ENCODE results near the gene SDF4. TPM values are rescaled to one million over a fixed set of nuclear protein-coding genes. Genes with fewer than 3 reads are reported as not detected.

The SDF4 gene
- total RNA-seq, 1 donor from 2014 or later: 134 TPM

DNA sequence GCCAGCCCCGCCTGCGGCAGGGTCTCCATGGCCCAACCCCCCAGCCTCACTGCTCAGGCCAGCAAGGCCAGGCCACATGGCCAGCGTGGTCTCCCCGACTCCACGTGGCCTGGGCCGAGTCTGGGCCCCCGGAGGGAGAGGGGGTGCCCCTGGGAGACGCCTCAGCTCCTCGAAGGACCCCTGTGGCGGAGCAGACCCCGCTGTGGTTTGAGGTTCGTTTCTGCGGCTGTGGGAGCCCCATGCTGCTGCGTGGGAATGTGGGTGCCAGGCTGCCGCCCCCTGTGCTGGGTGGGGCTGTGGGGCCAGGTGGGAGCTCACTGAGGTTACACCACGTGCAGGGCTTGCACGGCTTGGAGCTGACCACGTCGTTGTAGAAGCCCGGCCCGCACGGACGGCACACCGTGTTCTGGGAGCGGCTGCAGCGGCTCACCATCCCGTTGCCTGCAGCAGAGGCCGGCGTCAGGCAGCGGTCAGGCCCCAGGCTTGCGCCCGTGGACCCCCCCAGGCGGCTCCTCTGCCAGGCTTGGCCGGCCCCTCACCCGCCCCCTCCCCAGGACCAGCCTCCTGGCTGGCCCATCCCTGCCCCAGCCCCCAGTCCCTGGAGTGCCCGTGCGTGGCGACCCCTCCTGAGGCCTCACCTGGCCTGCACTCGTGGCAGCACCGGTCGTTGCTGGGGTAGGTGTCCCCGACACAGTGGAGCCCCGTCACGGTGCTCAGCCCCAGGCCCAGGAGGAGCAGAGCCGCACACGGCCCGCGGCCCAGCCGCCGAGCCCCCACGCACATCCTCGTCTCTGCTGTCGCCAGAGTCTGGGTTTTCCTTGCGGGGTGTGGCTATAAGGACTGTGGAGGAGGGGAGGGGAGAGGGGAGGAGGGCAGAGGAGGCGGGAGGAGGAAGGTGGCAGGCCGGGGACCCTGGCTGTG is 18.2 kb downstream of the SDF4 start, which contains the start of gene TNFRSF4:
Gene TNFRSF4 (minus strand): TSS at position 809 of the 921 bp plus-strand sequence. CDS start 26 bp downstream, at position 783.
- no peak for DNase-seq (ENCODE audit: low spot score)

DNA sequence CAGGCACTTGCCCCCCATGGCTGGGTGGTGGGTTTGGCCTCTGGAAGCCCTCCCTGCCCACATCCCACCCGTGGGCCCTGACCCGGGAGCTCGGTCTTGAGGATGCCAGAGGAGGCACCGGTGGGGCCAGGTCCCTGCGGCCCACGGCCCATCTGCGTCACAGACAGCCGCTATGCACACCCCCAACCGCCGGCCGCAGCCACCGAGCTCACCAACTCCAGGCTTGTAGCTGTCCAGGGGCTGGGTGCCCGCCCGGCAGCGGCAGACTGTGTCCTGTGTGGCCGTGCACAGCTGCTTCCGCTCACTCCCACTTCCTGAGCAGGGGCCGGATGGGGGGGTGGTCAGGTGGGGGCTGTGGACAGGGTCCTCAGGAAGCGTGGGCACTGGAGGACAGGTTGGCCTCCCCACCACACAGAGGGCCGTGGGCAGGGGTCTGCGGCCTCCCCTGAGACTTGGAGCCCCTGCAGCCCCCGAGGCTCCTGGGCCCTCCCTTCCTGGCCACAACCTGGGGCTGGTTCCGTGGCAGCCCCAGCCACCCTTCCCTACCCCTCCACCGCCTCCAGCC is 18.9 kb downstream of the SDF4 start:
- DNase-seq (ENCODE audit: low spot score): no peak

DNA sequence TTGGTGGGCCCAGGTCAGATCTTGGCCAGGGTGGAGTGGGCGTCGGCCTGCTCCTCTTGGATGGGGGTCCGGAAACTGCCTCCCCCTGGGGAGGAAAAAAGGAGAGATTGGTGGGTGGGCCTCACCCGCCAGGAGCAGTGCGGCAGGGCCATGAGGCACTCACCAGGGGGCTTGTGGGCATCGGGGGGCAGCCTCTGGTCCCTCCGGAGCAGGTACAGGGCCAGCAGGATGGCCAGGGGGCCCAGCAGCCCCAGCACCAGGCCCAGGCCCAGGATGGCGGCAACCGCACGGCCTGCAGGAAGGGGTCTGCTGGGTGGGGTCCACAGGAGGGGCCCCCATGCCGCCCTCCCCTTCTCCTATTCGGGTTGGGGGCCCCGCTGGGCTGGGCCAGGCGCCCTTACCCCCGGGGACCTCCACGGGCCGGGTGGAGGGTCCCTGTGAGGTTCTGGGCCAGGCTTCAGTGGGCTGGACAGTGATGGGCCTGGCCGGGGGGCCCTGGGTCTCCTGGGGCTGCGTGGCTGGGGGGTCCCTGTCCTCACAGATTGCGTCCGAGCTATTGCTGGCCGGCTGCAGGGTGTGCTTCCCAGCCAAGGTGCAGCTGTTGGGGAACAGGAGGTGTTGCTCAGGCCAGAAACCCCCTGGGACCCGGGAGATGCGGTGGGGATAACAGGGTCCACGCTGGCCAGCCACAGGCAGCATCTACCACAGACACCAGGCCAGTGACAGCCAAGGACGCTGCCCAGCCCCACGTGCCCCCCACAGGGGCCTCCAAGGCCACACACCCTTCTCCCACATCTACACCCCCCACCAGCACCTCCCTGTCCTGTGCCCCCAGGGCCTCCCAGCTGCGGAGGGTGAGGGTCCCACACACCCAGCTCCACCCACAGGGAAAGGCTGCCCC is 20.0 kb downstream of the SDF4 start:
- no peak for DNase-seq (ENCODE audit: low spot score)

DNA sequence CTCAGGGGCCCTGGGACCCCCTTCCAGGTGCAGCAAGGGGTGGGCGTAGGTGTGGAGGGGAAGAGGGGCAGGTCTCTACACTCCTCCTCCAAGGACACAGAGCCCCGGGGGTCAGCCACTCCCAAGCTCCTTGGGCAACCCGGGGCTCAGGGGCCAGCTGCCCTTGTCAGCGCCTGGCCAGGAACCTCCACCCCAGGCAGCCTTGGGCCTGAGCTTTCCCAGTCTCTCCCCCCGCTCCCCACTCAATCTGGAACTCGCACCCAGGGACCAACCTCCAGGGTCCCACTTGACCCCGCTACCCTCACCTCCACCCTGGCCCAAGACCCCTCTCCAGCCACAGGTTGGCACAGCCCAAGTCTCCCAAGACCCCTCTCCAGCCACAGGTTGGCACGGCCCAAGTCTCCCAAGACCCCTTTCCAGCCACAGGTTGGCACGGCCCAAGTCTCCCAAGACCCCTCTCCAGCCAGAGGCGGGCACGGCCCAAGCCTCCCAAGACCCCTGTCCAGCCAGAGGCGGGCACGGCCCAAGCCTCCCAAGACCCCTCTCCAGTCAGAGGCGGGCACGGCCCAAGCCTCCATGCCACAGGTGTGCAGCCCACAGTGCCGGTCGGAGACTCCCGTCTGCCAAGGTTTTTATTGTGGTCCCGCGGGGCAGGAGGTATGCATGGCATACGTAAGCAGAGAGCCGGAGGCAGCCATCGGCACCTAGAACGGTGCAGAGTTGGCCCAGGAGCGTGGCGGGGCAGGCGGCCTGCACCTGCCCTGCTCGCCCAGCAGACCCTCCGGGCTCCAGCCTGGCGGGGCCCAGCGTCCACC is 20.9 kb downstream of the SDF4 start:
- DNase-seq (ENCODE audit: low spot score): no peak

DNA sequence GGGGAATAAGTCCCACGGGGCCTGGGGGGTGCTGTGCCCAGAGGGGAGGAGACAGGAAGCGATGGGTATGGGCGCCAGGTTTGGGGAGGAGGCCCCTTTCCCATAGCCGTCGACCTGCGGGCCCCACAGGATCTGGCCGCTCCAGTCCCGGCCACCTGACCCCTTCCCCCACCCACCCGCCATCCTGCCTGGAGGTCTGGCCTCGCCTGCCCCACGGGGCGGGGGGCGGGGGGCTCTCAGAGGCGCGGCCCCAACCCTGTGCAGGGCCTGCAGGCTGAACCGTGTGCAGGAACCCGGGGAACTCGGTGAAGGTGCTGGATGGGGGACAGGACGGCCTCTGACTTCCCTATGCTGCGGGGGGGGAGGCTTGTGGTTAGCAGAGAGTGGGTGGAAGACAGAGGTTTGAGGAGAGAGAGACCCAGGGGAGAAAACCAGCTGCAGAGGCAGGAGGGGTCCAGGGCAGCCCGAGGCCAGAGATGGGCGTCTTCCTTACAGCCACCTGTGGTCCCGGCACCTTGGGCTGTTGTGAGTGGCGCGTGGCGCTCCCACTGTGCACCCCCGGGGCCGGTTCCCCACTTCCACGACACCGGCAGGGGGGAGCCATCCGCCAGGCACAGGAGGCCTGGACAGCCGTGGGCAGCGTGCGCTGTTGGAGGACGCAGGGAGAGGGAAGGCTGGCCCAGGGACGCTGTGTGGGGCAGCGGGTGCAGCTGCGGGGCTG is 22.9 kb downstream of the SDF4 start:
- DNase-seq (ENCODE audit: low spot score): no peak

GRCh38 chr1:1207571-1207892 is 24.3 kb downstream of the SDF4 start:
- DNase-seq (ENCODE audit: low spot score): no peak

GRCh38 chr1:1206966-1207531 is 24.8 kb downstream of the SDF4 start:
- no peak for DNase-seq (ENCODE audit: low spot score)

GRCh38 chr1:1206376-1206965 is 25.3 kb downstream of the SDF4 start, which contains the start of gene TNFRSF18:
TNFRSF18 (minus strand) TSS chr1:1206592; CDS start chr1:1206571, 21 bp downstream.
- no peak for DNase-seq (ENCODE audit: low spot score)

- no peak for DNase-seq (ENCODE audit: low spot score)
These were observed 25.9 kb downstream of the SDF4 start for GRCh38 chr1:1205769-1206375.

DNA sequence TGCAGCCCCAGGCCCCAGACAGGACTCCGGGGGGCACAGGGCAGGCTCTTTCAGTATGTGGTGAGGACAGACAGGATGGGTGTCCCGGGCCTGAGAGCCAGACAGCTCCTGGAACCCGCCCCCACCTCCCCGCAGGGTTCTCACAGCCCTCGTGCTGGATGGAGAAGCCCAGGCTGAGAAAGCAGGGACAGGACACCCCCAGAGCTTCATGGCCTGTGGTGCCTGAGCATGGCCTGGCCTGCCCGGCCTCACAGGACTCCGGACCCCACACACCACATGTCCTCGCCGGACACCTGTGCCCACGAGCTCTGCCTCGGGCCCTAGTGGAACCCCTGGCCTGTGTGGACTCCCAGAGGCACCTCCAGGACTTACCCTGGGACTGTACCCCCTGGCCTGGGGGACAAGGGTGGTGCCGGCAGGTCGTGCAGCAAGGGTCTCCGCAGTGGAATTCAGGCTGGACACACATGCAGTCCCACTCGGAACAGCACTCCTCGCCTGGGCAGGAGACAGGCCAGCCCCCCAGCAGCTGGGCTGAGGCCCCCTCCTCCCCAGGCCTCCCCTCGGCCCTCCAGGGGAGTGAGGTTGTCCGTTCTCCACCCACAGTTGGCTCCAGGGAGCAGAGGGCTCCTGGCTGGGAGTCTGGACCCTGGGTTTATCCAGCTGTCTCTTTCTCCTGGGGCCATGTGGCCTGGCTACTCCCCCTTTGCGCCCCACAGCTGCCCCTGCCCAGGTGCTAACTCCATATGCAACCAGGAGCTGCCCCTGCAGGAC is 26.6 kb downstream of the SDF4 start:
- no peak for DNase-seq (ENCODE audit: low spot score)

DNA sequence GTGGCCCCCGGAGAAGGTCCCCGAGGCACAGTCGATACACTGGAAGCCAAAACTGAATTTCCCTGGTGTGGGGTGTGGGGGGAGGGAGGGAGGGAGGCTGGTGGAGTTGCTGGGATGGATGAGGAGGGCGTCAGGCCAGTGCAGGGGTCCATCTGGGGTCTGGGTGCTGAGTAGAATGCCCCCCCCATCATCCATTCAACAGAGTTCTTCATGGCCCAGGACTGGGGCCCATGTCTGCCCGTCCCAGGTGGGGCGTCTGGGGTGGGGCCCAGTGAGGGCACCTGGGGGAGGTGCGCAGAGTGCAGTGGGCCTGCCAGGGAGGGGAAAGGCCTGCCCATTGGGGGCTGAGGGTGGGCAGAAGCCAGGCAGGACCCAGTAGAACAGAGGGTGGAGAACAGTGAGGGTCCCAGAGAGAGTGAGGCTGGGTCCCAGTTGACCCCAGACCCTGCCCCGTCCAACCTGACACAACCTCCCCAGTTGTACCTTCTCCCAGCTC is 27.3 kb downstream of the SDF4 start:
- DNase-seq (ENCODE audit: low spot score): no peak

DNA sequence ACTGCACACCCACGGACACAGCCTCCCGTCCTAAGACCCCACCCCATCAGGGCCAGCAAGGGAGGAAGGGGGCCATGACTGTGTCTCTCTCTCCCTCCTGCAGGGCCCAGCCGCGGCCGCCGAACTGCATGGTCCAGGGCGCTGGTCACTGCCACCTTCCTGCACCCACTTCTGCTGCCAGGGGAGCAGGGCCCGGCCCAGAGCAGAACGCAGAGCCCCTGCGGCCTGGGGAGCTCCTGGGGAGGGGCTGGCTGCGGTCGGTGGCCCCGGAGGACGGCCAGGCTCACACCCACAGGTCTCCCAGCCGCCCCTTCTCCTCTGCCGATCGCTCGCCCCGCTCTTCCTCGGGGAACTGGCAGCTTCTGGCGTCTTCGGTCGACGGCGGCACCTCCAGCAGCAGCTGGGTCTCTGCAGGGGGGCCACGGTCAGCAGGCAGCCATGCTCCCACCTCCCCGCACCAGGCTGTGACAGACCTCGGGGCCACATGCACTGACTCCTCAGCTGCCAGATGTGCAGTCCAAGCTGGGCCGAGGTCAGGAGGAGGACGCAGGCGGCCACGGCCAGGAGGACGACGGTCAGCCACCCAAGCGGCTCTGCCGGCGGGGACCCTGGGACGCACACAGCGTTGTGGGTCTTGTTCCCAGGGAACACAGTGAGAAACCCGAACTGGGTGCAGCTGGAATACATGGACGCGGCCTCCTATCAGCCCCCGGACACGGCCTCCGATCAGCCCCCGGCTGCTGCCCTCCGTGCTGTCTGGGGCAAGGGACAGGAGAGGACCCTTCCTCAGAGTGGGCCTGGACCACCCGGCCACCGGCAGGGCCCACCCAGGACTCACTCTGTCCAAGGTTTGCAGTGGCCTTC is 28.0 kb downstream of the SDF4 start:
- DNase-seq (ENCODE audit: low spot score): no peak

DNA sequence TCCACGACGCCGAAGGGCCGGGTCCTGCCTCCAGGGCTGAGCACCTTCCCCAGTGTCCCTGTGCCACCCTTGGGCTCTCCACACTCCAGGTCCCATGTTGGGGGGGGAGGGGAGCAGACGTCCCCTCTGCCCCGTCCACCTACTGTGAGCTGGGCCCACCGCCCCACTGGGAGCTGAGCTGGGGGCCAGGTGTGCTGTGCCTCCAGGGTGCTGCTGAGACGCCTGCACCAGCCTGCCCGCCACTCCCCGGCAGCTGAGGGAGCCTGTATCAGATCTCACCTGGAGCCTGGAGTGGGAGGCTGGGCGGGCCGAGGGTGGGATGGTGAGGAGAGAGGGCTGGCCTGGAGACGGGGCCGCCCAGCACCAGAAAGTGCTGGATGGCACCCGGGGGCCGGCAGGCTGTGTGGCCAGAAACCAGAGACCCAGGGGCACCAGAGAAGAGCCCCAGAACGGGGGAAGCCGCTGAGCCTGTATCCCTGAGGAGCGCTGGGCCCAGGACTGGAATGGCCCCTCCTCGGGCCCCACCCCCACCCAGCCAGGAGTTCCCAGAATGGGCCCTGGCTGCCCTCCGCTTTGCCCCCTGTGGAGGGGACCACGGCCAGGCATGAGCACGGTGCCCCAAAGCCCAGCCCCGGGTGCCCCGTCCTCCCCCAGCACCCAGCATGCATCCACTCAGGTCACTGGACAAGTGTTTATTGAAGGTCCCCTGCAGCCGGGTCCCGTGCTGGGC is 28.8 kb downstream of the SDF4 start:
- no peak for DNase-seq (ENCODE audit: low spot score)

- DNase-seq (ENCODE audit: low spot score): no peak
These were observed 30.7 kb downstream of the SDF4 start for GRCh38 chr1:1200876-1201810.

Data from ureter (tissue), 1 donor.